Effector CD8-positive, alpha-beta T cell (primary cell): Measurements from ENCODE around the gene OGG1.

Source experiments
- DNase-seq: peaks from one replicate; lab custom pipeline; 2025; lab: John Stamatoyannopoulos, UW

The OGG1 gene

DNA sequence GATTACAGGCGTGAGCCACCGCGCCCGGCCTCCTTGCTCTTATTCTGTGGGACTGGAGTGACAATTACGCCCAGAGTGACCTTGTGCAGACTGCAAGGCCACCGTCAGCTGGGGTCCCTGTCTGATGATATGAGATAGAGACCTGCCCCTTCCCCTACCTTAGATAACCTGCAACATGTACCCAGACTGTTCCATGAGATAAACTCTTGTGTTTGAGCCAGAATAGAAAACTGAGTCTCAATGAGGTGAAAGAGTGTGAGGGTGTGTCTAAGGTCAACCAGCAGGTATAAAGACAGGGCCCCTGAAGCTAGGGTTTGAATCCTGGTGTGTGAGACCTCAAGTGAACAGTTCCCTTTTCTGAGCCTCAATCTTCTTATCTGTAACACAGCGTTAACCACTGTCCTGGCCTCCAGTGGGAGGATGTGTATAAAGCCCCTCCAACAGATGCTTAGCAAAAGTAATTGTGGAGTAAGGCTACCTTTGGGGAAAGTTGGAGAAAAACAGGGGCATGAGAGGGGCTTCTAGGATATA is 36.5 kb downstream of the OGG1 start:
- DNase-seq = no peak

DNA sequence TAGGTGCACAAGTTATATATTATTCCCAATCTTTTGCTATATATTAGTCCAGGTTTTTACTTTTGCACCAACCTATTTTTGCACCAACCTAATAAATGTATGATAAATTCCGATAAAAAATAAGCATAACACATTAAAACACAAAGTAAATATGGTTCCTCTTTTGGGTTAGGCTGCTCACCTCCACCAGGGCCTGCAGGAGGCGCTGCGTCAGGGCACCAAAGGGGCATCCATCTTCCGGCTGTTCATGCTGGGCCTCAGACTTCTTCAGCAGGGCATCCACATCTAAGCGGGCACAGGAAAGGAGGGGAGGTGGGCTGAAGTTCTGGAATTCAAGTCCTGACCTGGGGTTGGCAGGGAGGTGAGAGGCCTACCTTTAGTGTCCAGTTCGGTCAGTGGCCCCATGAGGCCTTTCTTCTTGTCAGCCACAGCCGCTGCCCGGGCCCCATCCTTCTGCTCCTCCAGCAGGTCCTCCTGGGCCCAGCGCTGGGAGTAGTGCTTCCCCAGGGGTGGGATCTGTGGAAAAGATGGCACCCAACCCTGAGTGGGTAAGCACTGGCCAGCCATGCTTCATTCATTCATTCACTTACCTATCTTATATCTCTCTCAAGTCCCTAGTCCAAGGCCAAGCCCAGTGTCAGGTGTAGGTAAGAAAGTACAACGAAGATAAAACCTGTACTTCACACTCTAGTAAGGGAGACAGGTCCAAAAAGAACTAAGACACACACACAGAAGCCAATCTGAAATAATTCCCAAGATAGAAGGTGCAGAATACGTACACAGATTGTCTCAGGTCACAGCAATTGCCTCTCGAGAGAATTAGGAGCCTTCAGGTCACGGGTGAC is 37.3 kb downstream of the OGG1 start:
- no peak for DNase-seq

DNA sequence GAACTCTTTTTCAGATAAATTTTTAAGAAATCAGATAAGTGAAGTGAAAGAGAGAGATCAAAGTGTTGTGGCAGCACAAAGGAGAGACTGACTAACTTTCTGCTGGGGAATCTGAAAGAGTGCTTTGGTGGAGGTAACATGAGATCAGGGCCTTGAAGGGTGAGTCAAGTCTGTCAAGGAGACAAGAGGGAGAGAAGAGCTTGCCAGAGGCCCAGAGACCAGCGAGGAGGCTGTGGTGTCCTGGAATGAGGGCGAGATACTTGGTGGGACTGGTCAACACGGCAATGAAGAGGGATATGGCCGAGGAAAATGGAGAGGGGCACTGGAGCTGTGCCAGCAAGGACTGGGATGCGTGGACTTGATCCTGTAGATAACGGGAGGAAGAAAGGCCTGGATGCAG is 38.0 kb downstream of the OGG1 start:
- no peak for DNase-seq

DNA sequence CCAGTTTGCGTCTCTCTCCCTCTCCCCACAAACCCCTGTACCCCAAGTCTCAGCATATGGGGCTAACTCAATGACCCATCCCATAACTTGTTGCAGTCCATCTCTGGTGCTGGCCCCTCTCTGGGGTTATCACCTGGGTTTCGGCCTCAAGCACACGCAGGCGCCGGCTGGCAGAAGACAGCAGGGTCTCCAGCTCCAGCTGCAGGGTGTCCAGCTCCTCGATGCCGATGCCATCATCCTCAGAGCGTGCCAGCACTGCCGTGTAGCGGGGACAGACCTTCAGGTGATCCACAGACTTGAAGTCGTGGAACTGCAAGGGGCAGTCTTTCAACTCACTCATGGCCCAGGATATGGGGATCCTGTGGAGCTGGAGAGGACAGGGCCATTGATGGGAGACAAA is 41.4 kb downstream of the OGG1 start:
- DNase-seq = no peak

DNA sequence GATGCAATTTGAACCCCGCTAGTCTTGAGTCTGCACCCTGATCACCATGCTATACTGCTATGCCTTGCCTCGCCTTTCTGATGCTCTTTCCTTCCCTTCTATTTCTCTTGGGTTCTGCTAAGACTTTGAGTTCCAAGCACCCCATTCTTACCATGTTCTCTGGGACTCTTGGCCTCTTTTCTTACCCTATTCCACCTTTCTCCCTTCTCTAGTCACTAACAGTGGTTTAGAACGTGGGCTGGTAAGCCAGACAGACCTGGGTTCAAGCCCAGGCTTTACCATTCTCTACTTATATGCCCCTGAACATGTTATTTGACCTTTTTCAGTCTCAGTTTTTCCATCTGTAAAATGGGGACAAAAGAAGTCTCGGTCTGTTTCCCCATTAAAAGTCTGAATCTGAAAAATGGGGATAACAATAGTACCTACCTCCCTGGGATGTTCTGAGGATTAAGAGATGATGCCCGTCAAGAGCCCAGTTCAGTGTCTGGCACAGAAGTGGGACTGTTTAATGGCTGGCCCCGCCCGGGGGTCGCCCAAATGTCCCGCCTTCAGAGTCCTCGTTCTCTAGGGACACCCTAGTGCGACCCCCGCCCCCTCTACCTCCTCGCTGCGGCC is 42.1 kb downstream of the OGG1 start:
- no peak for DNase-seq

DNA sequence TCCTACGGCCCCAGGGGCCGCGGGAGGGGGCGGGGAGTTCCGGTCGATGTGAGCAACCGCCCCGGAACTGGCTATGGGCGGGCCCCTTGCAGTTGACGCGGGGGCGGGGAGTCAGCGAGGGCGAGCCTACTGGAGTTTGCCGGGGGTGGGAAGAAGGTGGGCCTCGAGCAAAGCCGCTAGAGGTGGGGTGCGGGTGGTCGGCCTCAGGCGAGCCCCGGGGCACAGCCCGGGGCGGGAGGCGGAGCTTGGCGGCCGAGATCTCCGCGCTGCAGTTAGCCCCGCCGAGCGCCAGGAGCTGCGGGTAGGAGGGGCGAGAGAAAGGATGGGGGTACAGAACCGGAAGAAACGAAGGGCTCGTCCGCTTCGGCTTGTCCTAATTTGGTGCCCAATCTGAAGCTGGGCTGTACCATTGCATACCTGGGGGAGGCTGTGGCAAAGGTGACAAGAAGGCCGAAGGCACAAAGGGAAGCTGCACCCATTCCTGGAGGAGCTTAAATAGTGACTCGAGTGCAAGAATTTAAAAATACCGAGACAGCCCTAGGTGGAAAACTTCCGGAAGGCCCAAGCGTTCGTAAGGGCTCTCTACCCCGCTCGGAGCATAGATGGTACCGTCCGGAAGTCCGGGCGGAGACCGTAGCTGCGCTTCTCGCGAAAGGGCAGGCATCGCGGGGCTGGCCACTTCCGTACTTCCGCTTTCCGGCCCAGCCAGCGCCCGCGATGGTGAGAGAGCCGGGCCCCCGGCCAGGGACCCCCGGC is 42.8 kb downstream of the OGG1 start, which contains the start of the genes ARPC4 and TADA3:
TSS of gene ARPC4 (plus strand) at position 678 of the 756 bp plus-strand sequence. CDS start at position 718, 40 bp downstream.
TSS of gene TADA3 (minus strand) at position 69 of the 756 bp plus-strand sequence. CDS start 1,007 bp downstream, outside the sequence.
- DNase-seq = peak; percentile 88

DNA sequence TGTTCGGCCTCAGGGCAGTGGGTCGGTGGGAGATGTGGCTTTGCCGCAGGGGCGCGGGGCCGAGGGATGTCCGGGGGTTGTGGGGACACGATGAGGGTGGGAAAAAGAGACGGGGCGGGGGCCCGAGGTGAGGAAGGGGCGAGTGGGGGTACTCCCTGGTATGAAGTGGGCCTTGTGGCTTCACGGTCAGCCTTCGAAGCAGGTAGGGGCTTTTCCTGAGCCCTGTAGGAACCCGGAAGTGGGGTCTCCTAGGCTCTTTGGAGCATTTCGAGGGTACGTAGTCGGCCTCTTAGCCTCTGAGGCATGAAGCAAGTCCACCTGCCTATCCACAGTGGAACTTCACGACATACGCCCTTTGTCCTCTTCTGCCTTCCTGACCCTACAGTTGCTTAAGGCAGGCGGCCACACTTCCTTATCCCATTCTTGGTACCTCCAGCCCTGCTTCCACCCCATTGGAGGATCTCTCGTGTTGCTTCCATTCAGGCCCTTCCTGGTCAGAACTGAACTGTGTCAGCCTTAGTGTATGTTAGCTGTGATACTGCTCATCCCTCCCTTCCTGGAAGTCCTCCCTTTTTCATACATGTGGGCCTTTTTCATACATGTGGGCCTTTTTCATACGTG is 43.5 kb downstream of the OGG1 start:
- DNase-seq = no peak

DNA sequence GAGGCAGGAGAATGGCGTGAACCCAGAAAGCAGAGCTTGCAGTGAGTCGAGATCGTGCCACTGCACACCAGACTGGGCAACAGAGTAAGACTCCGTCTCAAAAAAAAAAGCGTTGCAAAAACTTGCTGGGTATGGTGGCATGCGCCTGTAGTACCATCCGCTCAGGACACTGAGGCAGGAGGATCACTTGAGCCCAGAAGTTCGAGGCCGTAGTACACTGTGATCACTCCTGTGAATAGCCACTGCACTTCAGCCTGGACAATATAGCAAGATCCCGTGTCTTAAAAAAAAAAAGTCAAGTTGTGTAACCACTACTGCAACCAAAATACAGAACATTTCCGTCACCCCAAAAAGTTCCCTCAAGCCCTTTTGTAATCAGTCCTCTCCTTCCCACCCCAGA is 44.6 kb downstream of the OGG1 start:
- DNase-seq = no peak

DNA sequence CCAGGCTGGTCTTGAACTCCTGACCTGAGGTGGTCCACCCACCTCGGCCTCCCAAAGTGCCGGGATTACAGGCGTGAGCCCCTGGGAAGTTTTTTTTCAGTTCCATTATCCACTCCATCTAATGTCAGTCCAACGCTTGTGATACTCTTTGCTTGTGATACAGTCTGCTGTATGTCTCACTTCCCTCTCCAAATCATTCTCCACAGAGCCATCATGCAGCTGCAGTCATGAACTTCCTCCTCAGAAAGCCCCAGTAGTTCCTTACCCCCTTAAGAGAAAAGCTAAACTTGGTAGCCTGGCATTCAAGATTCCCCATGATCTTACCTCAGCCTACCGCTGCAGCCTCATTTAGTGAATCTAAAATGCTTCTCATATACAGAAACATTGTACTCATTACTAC is 45.5 kb downstream of the OGG1 start:
- DNase-seq = no peak

DNA sequence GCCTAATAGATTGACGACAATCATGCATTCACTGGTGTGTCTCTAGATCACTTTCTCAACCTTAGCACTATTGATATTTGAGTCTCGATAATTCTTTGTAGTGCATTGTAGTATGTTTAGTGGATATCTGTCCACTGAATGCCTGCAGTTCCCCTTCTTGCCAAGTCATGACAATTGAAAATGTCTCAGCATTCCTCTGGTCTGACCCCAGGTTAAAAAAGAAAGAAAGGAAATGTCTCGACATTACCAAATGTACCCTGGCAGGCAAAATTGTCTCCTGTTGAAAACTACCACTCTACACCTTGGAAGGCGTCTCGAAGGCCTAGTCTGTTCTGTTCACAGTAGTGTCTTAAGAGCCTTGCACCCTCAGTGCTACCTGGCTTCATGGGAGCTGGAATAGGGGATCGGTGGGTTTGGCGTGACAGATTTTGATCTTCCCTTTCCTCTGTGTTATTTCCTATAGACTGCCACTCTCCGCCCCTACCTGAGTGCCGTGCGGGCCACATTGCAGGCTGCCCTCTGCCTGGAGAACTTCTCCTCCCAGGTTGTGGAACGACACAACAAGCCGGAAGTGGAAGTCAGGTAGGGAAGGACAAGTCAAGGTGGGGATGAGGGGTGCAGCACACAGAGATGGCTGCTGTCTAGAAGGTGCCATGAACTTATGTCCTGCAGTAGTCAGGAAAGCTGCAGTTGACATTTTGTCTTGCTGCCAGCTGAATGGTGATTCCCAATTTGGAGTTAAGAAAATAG is 47.6 kb downstream of the OGG1 start:
- DNase-seq = no peak

DNA sequence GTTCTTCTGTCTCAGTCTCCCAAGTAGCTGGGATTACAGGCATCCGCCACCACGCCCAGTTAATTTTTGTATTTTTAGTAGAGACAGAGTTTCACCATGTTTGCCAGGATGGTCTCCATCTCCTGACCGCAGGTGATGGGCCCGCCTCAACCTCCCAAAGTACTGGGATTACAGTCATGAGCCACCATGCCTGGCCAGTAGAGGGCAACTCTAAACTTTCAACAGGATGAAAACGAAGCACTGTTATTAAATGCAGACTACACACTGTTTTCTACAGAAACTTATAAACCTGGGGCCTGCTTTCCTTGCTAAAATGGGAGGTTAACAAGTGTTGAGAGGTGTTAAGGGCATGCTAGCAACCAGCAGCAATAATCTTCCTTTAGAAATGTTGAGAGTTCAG is 50.8 kb downstream of the OGG1 start:
- DNase-seq = no peak

DNA sequence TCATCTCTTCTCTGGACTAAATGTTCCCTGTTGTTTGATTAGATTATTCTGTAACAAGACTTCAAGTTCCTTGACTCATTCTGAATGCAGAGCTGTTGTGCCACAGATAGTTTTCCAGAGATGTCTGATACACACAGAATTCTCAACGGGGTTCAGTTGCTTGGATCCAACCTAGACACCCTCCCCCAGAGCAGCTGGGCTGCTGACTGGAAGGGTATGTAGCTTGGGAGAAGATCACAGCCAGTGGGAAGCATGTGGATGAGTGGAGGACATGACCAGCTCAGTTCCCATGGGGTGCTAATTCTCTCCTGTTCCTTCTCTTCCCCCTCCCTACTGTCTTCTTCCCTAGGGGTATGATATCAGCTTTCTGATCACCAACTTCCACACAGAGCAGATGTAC is 53.7 kb downstream of the OGG1 start:
- DNase-seq = no peak

DNA sequence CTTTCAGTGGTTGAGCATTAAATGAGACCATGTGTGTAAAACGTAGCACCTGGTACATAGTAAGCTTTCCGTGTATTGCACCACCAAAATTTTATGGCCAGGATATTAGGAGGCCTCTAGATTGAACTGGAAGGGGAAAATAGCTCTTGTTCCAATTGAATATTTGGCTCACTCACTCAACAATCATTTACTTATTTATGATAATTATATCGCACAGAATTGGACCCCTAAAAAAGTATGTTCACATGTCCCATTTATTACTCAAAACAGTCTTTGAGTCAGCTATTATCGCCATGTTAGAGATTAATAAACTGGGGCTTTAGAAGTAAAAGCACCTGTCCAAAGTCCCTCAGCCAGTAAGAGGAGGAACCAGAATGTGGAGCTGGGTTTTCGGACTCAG is 55.2 kb downstream of the OGG1 start:
- DNase-seq = no peak

DNA sequence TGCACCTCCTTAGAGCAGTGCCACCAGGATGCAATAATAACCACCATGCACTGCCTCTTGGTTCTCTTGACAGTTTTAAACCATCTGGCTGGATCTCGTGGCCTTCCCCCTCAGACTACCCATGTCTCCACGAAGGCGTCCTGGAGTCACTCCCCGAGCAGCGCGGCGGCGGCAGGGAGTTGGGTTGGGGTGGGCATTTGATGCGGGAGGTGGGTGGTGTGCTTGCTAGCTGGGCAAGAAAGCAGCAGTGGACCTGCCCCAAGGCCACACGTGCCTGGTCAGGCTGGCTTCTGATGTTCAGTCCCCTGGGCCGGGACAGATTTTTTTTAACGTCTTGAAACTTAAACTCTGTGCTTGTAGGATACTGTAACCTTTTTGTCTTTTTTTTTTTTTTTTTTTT is 56.4 kb downstream of the OGG1 start:
- no peak for DNase-seq
